Activated CD4-positive, CD25-positive, alpha-beta regulatory T cell treated with anti-CD3 and anti-CD28 coated beads, Interleukin-2, amount 50 U/mL, for 24 hours (primary cell): ENCODE data around the gene SGIP1.
"Not testable (repeated sequence)": the region's sequence is repeated elsewhere in the genome, so short reads cannot be mapped to it uniquely, and the experiment has no call there.

Experiments
- ATAC-seq, 2 donors: fragments of 150-1000 bp; cut with Tn5 transposase; one replicate each; pipeline ENCODE4 v1.10.0; 2021; ENCODE audit warnings: mild to moderate bottlenecking in 1 of 2, moderate library complexity in 1 of 2

Gene SGIP1

GRCh38 chr1:66685265-66685664 is 151.3 kb downstream of the SGIP1 start:
- ATAC-seq, result no peak

- no peak for ATAC-seq
Observed at GRCh38 chr1:66685670-66686069, 151.7 kb downstream of the SGIP1 start.

- ATAC-seq, result no peak
Observed at GRCh38 chr1:66686406-66686805, 152.5 kb downstream of the SGIP1 start.

- no peak for ATAC-seq
Observed at GRCh38 chr1:66687358-66687757, 153.4 kb downstream of the SGIP1 start.

GRCh38 chr1:66690666-66691381 is 156.9 kb downstream of the SGIP1 start:
- no peak for ATAC-seq

- ATAC-seq, result no peak
Observed at GRCh38 chr1:66692681-66693080, 158.7 kb downstream of the SGIP1 start.

GRCh38 chr1:66693856-66694255 is 159.9 kb downstream of the SGIP1 start:
- ATAC-seq, result no peak

- ATAC-seq, result no peak
Observed at GRCh38 chr1:66695116-66695515, 161.2 kb downstream of the SGIP1 start.

- ATAC-seq, result no peak
Observed at GRCh38 chr1:66696771-66697170, 162.8 kb downstream of the SGIP1 start.

GRCh38 chr1:66699213-66699612 is 165.3 kb downstream of the SGIP1 start:
- no peak for ATAC-seq

- ATAC-seq, result no peak
Observed at GRCh38 chr1:66704177-66704875, 170.4 kb downstream of the SGIP1 start.

- no peak for ATAC-seq
Observed at GRCh38 chr1:66705110-66705509, 171.2 kb downstream of the SGIP1 start.

- ATAC-seq, result no peak
Observed at GRCh38 chr1:66711420-66711819, 177.5 kb downstream of the SGIP1 start.

GRCh38 chr1:66712839-66713238 is 178.9 kb downstream of the SGIP1 start:
- no peak for ATAC-seq

- no peak for ATAC-seq
Observed at GRCh38 chr1:66723985-66724384, 190.0 kb downstream of the SGIP1 start.

GRCh38 chr1:66725885-66726665 is 192.1 kb downstream of the SGIP1 start:
- ATAC-seq, result peak; percentile 36 to 41

GRCh38 chr1:66728021-66728420 is 194.1 kb downstream of the SGIP1 start:
- ATAC-seq, result no peak

- ATAC-seq, result not testable (repeated sequence)
Observed at GRCh38 chr1:66728716-66729115, 194.8 kb downstream of the SGIP1 start.

- peak in 1 of 2 donors; percentile 14 for ATAC-seq
Observed at GRCh38 chr1:66729119-66729518, 195.2 kb downstream of the SGIP1 start.

- ATAC-seq, result no peak
Observed at GRCh38 chr1:66729523-66729922, 195.6 kb downstream of the SGIP1 start.

GRCh38 chr1:66730462-66730861 is 196.5 kb downstream of the SGIP1 start:
- no peak for ATAC-seq

GRCh38 chr1:66731170-66731865 is 197.4 kb downstream of the SGIP1 start:
- ATAC-seq, result no peak
